KMS-11 (cell line): ENCODE results near the gene TMEM120A.

Experiments used
- H2AFZ ChIP-seq: fragments of 200-600 bp; sonication (generic); 2 replicates; pipeline ENCODE4 v1.6.1; 2016; ENCODE audit warnings: antibody characterized with exemption, mixed run types, low read depth
- H3K27ac ChIP-seq: fragments of 200-600 bp; sonication (generic); 2 replicates; pipeline ENCODE4 v1.6.1; 2016; ENCODE audit warnings: mild to moderate bottlenecking, mixed run types
- H3K27me3 ChIP-seq: fragments of 200-600 bp; sonication (generic); 2 replicates; pipeline ENCODE4 v1.6.1; 2017; ENCODE audit warnings: mild to moderate bottlenecking, low read depth, mixed run types, moderate library complexity; ENCODE audit not compliant: insufficient read depth
- H3K36me3 ChIP-seq: fragments of 200-600 bp; sonication (generic); 2 replicates; pipeline ENCODE4 v1.6.1; 2017; ENCODE audit warnings: mild to moderate bottlenecking, mixed run types; ENCODE audit not compliant: insufficient read depth
- H3K4me1 ChIP-seq: fragments of 200-600 bp; sonication (generic); 2 replicates; pipeline ENCODE4 v1.6.1; 2016; ENCODE audit warnings: mild to moderate bottlenecking, low read depth, mixed run types; ENCODE audit not compliant: poor library complexity, severe bottlenecking
- H3K4me2 ChIP-seq: fragments of 200-600 bp; sonication (generic); 2 replicates; pipeline ENCODE4 v1.7.0; 2016; ENCODE audit warnings: mild to moderate bottlenecking, mixed run types
- H3K4me3 ChIP-seq: fragments of 200-600 bp; sonication (generic); IDR thresholded peaks from 2 replicates; pipeline ENCODE4 v1.6.1; 2017; ENCODE audit warnings: low read depth, low read length, mixed read lengths; ENCODE audit not compliant: insufficient read depth
- H3K79me2 ChIP-seq: fragments of 200-600 bp; sonication (generic); 2 replicates; pipeline ENCODE4 v1.6.1; 2016; ENCODE audit warnings: low read depth, mixed run types; ENCODE audit not compliant: insufficient read depth
- H3K9ac ChIP-seq: fragments of 200-600 bp; sonication (generic); 2 replicates; pipeline ENCODE4 v1.6.1; 2016; ENCODE audit warnings: mild to moderate bottlenecking, mixed run types
- H4K20me1 ChIP-seq: fragments of 200-600 bp; sonication (generic); 2 replicates; pipeline ENCODE4 v1.6.1; 2016; ENCODE audit warnings: mild to moderate bottlenecking, mixed run types; ENCODE audit not compliant: insufficient read depth
- TF ChIP-seq, protein P1 (sequence below): fragments of 200-600 bp; sonication (generic); conservative IDR thresholded peaks from 2 replicates; pipeline ENCODE4 v1.6.1; 2017; ENCODE audit warnings: low read depth, mild to moderate bottlenecking, antibody characterized with exemption, low read length, moderate library complexity, mixed read lengths

Gene TMEM120A

GRCh38 chr7:75938921-75939320 is 55.5 kb downstream of the TMEM120A start:
- no peaks in the 10 kb centered on the region for H3K79me2 ChIP-seq
- H3K4me2 ChIP-seq, result no peak overlapping the region
- H3K9ac ChIP-seq, result no peak overlapping the region
- no peak overlapping the region for H3K27ac ChIP-seq
- TF ChIP-seq, protein P1, sequence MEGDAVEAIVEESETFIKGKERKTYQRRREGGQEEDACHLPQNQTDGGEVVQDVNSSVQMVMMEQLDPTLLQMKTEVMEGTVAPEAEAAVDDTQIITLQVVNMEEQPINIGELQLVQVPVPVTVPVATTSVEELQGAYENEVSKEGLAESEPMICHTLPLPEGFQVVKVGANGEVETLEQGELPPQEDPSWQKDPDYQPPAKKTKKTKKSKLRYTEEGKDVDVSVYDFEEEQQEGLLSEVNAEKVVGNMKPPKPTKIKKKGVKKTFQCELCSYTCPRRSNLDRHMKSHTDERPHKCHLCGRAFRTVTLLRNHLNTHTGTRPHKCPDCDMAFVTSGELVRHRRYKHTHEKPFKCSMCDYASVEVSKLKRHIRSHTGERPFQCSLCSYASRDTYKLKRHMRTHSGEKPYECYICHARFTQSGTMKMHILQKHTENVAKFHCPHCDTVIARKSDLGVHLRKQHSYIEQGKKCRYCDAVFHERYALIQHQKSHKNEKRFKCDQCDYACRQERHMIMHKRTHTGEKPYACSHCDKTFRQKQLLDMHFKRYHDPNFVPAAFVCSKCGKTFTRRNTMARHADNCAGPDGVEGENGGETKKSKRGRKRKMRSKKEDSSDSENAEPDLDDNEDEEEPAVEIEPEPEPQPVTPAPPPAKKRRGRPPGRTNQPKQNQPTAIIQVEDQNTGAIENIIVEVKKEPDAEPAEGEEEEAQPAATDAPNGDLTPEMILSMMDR, result no peak
- H4K20me1 ChIP-seq, result no peaks in the 10 kb centered on the region
- H3K4me1 ChIP-seq, result no peaks in the 10 kb centered on the region
- H3K36me3 ChIP-seq, result no peaks in the 10 kb centered on the region
- H2AFZ ChIP-seq, result no peak overlapping the region
- H3K27me3 ChIP-seq, result no peaks in the 10 kb centered on the region
- no peak overlapping the region for H3K4me3 ChIP-seq

DNA sequence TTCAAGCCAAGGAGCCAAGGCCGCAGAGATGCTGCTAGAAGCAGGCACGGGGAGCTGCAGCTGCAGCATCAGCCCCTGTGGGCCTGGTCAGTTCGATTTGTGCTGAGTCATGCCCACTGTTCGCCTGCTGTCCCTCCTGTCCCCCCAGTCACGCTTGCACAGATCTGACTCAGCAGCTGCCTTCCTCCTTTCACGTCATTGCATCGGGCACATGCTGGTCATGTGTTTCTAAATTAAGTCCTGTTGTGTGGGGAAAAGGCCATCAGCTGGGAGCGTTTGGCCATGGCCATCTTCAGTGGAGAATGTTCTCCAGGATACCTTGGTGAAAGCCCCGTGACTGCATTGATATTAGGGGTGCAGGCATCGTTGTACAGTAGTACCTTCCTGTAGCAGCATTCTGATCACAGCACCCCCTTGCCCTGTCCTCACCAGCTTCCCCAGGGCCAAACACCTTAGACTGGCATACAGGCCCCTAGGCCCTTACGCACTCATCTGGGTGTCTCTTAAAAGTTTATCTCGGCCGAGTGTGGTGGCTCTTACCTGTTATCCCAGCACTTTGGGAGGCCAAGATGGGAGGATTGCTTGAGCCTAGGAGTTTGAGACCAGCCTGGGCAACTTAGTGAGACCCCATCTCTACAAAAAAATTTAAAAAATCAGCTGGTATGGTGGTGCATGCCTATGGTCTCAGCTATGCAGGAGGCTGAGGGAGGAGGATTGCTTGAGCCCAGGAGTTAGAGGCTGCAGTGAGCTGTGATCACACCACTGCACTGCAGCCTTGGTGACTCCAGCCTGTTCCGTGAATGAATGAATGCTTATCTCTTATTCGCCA is 56.2 kb downstream of the TMEM120A start:
- no peak overlapping the region for H3K27ac ChIP-seq
- no peaks in the 10 kb centered on the region; the same call in 1 of the 2 replicates for H3K79me2 ChIP-seq
- no peaks in the 10 kb centered on the region for H3K27me3 ChIP-seq

More for the DNA sequence above, 56.2 kb downstream of the TMEM120A start:
- Histone ChIP-seq H4K20me1 (no peaks in the 10 kb centered on the region), H3K4me3 (no peak overlapping the region), H3K4me2 (no peak overlapping the region), H3K9ac (no peak overlapping the region), H3K36me3 (no peaks in the 10 kb centered on the region), H3K4me1 (no peaks in the 10 kb centered on the region), H2AFZ (no peak overlapping the region)
- TF ChIP-seq, protein P1, result no peak
